Adrenal gland (tissue), 5 donors: ENCODE data around the gene COL19A1.
"Not testable (repeated sequence)": the region's sequence is repeated elsewhere in the genome, so short reads cannot be mapped to it uniquely, and the experiment has no call there.

ENCODE experiments used
- CTCF ChIP-seq, 6 experiments: fragments of 450-650 bp in 4 of 6; fragments of 200-600 bp in 2 of 6; sonication (generic) in 1 of 6; IDR thresholded peaks; 1 replicate in 5 of 6; 2 replicates in 1 of 6; pipeline versions ENCODE4 v1.5.1 to v1.8.0; 2016 to 2021; ENCODE audit warnings: antibody characterized with exemption in 6 of 6, mild to moderate bottlenecking in 2 of 6, moderate library complexity in 1 of 6
- POLR2A ChIP-seq, 2 donors: fragments of 450-650 bp; IDR thresholded peaks; one replicate each; pipeline ENCODE4 v1.6.1; 2017; ENCODE audit warnings: antibody characterized with exemption in 2 of 2, mild to moderate bottlenecking in 2 of 2, moderate library complexity in 1 of 2
- donor health status: DM: no; HTN: no; CAD: no.

GRCh38 chr6:69893266-69893665 is 26.9 kb downstream of the COL19A1 start:
- TF ChIP-seq CTCF, POLR2A (IDR thresholded peaks at IDR 0.05): not testable (repeated sequence)
